SH-SY5Y (cell line): ENCODE measurements around the gene PPIL6.

Source experiments
- GATA2 ChIP-seq: IDR thresholded peaks from 2 replicates; pipeline ENCODE4 v1.6.1; 2011; ENCODE audit warnings: mild to moderate bottlenecking, low read depth, low read length
- GATA3 ChIP-seq: IDR thresholded peaks from 2 replicates; pipeline ENCODE4 v1.6.1; 2011; ENCODE audit warnings: low read depth, mild to moderate bottlenecking, low read length, moderate library complexity

DNA sequence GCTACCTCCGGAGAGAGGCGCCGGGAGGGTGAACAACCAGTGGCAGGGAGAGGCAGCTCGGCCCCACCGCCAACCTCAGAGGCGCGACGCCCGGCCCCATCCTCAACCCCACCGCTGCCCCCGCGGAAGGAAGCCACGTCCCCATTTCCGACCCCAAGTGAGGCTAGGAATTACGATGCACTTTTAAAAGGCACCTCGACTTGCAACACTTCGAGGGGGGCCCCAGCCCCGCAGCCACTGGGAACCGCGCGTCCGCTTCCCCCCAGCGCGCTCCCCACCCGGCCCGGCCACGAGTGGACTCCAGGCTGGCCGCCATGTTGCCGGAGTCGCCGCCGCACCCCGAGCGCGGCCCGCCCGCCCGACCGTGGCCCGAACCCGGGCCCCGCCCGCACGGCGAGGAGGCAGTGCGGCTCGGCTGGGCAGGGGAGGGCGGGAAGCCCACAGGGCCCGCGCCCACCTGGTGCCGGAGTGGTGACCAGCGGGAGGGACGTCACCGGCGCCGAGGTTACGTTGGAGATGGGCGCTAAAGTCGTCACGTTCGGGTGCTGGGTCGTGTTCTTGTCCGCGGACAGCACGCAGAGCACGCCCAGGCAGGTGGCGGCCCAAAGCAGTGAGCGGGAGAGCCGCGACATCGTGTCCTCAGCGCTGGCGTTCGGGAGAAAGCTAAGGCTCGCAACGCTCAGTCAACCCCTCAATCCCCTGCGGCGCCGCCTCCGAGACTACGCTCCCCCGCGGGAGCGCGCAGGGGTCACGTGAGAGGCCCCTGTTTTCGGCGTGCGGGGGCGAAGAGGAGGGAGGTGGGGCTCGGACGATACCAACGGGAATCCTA, 58.5 kb downstream of the PPIL6 start, which contains the start of gene CD164:
- TF ChIP-seq GATA2 (no peak), GATA3 (no peak)
